ENCODE results near the gene KDM1B.
"Not testable (repeated sequence)": the region's sequence is repeated elsewhere in the genome, so short reads cannot be mapped to it uniquely, and the experiment has no call there.

KDM1B gene

DNA sequence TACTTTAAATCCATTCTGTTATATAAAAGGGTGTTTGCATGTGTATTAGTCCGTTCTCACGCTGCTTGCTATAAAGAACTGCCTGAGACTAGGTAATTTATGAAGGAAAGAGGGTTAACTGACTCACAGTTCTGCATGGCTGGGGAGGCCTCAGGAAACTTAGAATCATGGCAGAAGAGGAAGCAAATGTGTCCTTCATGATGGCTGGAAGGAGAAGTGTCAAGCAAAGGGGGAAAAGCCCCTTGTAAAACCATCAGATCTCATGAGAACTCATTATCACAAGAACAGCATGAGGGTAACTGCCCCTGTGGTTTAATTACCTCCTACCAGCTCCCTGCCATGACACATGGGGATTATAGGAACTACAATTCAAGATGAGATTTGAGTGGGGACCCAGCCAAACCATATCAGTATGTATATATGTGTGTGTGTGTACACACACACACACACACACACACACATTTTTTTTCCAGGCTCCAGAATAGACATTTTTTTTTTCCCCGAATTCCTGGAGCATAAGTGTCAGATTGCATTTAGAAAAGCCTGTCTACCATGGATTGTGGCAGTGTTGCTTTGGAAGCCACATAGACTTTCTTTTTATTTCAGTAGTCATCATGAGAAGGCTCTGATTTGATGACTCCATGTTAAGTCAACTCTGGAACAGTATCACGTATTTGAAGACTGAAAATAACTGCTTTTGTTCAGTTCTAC, 31.5 kb downstream of the KDM1B start:
- DNase-seq (ENCODE audit: low spot score): no peak

DNA sequence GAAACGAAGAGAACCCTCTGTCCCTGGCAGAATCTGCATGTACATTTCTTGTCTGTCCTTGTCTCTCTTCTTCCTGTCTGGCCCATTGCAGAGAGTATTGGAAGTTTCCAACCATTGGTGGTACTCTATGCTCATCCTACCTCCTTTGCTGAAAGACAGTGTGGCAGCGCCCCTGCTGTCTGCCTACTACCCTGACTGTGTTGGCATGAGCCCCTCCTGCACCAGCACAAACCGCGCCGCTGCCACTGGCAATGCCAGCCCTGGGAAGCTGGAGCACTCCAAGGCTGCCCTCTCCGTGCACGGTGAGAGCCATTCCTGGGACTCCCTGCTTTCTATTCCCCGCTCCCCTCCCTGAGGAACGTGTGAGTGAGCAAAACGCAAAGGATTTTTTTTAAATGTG, 32.5 kb downstream of the KDM1B start:
- no peak for DNase-seq (ENCODE audit: low spot score)

DNA sequence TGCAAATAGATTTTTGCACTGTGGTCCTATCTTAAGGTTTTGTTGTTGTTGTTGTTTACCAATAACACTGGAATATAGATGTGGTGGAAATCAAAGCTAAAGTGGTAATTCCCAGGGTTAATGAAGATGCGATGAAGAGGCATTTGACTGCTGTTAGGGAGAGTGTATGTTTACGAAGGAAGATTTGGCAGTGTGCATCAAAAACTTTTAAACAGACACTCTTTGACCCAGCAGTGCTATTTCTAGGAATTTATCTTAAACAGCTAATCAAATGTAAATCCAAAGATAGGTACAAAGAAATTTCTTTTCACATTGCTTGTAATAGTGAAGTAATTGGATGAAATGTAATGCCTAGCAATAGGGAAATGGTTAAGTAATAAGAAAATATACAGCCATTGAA, 34.0 kb downstream of the KDM1B start:
- no peak for DNase-seq (ENCODE audit: low spot score)

DNA sequence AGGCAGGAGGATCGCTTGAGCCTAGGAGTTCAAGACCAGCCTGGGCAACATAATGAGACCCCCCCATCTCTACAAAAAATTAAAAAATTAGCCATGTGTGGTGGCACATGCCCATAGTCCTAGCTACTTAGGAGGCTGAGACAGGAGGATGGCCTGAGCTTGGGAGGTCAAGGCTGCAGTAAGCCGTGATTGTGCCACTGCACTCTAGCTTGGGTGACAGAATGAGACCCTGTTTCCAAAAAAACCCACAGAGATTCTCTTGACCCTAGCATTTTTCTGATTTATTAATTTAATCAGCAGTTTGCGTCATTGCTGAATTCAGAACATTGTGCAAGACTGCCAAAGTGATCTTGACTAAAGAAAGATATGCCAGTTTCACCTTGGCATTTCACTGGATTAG, 36.8 kb downstream of the KDM1B start:
- no peak for DNase-seq (ENCODE audit: low spot score)

DNA sequence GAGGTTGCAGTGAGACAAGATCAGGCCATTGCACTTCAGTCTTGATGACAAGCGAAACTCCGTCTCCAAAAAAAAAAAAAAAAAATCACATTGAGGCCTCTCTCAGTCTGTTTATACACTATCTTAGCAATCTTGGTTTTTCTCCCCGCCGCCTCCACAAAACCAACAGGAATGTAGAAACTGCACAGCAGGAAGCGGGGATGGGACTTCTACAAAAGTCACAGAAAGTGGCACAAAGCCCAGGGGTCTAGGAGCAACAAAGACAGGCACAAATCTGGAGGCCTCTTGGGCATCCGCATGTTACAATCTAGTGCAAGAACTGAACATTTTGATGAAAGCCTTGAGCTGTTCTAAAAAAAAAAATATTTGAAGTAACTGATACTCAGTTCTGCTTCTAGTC, 48.6 kb downstream of the KDM1B start:
- no peak for DNase-seq (ENCODE audit: low spot score)

DNA sequence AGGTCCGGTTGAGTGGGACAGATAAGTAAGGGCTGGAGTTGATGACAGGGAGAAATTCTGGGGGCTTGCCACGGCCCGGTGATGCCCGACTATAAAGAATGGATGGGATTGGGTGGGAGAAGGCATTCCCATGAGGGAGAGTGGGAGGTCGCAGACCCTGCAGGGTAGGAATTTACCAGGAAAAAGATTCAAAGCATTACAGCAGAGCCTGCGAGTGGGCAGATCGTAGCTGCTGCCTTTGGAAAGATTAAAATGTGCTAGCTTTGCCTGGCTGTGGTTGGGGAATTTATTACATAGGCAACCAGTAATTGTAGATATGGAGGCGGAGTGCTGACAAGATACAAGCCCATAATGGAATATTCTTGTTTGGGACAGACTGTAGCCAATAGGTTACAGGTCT, 49.5 kb downstream of the KDM1B start:
- no peak for DNase-seq (ENCODE audit: low spot score)

DNA sequence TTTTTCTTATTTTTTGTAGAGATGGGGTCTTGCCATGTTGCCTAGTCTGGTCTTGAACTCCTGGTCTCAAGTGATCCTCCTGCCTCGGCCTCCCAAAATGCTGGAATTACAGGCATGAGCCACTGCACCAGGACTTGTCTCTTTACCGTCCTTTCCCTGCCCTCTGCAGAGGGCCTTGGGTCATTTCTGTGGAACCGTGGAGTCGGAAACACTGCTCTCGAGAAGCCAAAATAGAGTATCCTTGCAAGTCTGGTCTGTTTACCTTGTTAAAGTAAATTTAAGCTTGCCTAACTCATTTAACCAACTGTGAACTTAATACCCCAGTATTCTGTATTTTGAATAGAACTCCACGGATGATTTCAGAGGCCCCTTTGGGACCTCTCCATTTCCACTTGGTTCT, 51.4 kb downstream of the KDM1B start:
- DNase-seq (ENCODE audit: low spot score): no peak

DNA sequence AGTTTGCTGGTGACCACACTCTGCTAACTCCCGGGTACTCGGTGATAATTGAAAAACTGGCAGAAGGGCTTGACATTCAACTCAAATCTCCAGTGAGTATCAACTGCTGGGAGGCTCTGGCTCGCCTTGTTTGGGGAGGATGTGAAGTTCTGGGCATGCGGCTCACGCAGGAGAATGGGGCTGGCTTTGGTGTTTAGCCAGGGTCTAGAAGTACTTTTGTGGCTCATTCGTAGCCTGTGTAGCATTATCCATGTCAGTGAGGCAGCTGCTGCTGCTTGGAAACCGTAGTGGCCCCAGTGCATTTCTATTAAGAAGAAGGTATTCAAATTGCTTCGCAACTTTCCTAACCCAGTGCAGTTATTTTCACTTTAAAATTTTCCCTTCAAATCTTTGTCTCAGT, 52.2 kb downstream of the KDM1B start:
- DNase-seq (ENCODE audit: low spot score): no peak

DNA sequence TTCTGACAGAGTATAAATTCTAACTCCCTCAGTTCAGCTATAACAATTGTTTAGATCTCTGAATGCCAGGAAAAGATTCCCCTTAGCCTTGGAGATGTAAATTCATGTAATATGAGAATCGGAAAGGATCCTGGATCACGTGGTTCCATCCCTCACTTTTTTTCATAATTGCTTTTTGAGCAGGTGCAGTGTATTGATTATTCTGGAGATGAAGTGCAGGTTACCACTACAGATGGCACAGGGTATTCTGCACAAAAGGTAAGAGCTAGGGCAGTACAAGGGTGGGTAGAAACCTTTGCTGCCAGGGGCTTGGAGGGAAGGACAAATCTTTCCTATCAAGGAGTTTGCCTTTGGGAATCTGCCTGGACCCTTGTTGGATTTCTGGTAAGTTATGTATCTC, 52.7 kb downstream of the KDM1B start:
- no peak for DNase-seq (ENCODE audit: low spot score)

DNA sequence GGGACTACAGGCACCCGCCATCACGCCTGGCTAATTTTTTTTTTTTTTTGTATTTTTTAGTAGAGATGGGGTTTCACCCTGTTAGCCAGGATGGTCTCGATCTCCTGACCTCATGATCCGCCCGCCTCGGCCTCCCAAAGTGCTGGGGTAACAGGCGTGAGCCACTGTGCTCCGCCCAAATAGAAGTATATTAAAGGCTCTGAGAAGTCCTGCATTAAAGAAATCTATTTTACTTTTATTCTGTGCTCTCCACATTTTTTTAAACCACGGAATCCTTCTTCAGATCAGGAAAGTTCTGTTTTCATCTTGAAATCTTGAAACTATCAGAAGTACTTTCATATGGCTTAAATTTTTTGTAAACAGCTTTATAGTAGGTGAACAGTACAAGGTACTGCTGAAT, 53.6 kb downstream of the KDM1B start:
- not testable (repeated sequence) for DNase-seq (ENCODE audit: low spot score)

DNA sequence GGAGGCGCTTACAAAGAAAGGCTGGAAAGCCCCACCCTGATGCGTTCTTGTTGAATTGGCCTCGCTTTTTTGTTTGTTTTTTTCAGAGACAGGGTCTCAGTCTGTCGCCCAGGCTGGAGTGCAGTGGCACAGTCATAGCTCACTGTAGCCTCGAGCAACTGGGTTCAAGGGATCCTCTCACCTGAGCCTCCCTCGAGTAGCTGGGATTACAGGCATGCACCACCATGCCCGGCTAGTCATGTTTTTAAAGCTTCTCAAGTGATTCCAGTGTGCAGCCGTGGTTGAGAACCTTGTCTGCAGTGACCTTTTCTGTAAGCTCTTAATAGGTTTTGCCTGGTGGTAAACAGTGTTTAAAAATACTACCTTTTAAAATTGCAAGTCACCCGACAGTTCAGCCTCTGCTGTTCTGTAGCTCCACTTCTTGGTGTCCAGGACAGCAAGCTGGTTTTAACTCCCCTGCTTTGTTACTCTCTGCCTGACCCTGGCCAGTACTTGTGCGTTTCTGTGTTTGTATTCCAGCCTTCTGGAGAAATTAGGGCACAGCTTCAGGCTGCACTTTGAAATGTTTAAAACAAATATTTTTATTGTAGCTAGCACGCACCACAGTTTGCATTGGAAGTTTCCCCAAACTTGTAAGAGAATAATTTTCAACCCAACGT, 54.4 kb downstream of the KDM1B start:
- DNase-seq (ENCODE audit: low spot score): no peak

DNA sequence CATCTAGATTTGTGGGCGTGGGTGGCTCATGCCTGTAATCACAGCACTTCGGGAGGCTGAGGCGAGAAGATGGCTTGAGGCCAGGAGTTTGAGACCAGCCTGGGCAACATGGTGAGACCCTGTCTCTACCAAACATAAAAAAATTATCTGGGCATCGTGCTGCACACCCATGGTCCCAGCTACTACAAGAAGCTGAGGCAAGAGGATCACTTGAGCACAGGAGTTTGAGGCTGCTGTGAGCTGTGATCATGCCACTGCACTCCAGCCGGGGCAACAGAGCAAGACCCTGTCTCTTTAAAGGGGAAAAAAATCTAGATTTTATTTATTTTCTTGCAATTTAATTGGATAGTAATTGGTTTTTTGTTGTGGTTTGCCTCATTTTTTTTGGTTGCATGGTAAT, 55.5 kb downstream of the KDM1B start:
- DNase-seq (ENCODE audit: low spot score): no peak

DNA sequence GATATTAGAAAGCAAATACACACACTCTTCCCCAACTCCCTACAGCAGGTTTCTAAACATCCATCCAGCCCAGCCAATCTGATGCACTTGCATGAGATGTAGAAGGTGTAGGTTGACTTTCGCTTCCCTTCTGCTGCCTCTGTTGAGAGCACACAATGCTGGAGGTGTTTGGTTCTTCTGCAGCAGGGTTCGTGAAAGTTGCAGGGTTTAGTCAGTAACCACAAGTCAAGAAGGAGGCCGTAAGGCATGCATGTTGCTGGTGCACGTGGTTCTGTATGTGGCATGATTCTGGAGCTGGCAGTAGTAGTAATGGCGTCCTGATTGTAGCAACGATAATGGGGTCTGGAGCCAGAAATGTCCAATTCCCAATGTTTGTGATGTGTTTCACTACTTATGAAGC, 56.1 kb downstream of the KDM1B start:
- DNase-seq (ENCODE audit: low spot score): no peak

DNA sequence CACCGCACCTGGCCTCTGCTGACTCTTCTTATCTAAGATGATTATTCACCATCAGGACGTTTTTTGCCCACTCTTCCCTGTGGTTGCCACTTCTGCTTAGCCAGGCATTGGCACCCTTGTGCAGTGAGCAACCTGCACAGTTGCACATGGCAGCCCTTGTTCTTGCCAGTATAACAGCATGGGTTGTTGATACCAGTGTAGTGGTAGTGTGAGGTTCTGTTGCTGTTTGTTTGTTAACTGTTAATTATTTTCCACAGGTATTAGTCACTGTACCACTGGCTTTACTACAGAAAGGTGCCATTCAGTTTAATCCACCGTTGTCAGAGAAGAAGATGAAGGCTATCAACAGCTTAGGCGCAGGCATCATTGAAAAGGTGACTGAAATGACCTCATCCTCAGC, 57.0 kb downstream of the KDM1B start:
- DNase-seq (ENCODE audit: low spot score): no peak

DNA sequence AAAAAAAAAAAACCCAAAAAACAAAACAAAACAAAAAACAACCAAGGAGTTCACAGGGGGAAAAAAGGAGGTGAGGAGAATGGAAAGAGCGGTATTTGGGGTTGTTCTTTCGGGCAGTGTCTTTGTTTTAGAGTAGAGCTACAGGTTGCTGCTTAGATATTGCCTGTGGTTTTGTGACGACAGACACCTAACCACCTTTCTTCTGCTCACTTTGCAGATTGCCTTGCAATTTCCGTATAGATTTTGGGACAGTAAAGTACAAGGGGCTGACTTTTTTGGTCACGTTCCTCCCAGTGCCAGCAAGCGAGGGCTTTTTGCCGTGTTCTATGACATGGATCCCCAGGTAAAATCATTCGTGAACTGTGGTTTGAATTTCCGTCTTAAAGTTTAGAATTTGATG, 58.2 kb downstream of the KDM1B start:
- no peak for DNase-seq (ENCODE audit: low spot score)

DNA sequence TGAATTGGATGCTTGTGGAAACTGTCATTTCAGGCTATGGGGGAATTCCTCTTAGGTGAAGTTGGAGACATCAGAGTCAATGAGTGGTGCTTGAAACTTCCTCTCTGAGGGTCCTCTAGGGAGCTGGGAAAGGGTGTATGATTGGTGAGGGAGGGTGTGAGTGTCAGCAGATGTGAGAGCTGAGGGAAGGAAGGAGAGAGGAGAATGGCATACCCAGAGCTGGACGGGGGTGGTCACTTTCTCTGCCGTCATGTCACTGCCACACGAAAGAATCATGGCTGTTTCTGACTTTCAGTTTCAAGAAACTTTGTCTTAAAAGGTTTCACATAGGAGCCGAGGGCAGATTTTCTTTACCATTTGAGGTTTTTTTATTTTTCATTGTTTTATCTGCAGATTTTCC, 58.8 kb downstream of the KDM1B start:
- DNase-seq (ENCODE audit: low spot score): no peak

DNA sequence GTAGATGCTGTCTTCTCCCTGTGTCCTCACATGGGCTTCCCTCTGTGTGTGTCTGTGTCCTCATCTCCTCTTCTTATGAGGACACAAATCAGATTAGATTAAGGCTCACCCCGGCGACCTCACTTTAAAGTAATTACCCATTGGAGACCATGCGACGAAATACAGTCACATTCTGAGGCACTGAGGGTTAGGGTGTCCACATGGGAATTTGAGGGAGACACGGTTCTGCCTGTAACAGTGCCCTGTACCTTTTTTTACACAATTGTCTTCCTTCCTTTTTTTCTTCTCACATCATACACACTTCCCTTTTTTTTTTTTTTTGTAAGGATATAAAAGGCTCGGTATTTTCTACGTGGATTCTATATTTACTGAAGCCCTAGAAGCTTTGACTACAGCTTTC, 60.2 kb downstream of the KDM1B start:
- DNase-seq (ENCODE audit: low spot score): no peak

DNA sequence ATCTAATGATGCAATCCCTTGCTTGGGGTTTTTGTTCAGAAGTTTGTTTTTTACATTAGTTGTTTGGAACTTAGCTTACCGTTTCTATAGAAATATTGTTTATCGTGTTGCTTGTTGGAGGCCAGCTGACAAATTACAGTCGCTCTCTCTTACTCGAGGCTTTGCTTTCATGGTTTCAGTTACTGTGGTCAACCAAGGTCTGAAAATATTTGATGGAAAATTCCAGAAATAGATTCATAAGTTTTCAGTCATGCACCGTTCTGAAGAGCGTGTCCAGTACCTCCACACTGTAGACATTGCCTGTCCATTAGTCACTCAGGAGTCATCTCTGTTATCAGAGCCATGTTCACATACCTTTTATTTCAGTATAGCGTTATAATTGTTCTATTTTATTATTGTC, 61.2 kb downstream of the KDM1B start:
- DNase-seq (ENCODE audit: low spot score): peak; percentile 78

DNA sequence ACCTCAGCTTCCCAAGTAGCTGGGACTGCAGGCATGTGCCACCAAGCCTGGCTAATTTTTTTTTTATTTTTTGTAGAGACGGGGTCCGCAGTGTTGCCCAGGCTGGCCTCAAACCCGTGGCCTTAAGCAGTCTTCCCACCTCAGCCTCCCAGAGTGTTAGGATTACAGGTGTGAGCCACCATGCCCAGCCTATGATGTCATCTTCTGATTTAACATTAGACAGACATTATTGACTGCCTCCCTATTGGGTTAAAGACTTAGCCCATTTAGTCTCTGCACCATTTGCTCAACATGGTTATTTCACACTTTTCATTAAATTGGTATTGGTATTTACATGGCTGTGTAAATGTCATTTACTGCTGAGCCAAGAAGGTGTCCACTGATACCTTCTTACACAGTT, 63.0 kb downstream of the KDM1B start:
- no peak for DNase-seq (ENCODE audit: low spot score)

DNA sequence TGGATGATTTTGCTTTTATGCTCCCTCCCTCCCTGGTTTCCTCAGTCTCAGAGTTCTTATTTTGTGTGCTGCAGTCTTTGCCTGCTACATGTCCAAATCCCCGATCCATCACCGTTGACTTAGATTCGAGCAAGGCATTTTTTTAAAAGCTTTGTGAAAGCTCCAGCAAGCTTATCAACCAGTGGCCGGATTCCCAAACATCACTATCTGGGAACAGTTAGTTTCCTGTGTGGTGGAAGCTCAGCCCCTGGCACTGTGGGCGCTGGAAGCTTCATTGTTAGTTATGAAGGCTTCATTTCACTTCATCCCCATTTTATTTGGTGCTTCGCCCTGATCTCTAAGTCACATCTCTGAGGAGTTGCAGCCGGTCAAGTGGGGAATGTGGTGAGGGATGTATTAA, 64.4 kb downstream of the KDM1B start:
- DNase-seq (ENCODE audit: low spot score): no peak

DNA sequence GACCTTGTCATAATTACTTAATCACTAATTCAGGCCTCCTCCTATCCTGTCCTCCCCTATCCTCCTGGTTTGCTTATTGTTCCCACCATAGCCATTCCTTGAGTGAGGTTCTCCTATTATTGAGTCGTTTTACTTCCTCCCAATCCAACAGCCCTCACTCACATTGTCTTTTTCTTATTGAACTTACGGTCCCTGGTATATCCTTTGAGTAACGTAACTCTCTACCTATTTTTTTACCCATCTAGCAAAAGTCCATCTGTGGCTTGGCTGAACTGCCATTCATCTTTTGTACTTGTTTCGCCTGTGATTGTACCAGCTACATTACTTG, 66.0 kb downstream of the KDM1B start:
- DNase-seq (ENCODE audit: low spot score): no peak

DNA sequence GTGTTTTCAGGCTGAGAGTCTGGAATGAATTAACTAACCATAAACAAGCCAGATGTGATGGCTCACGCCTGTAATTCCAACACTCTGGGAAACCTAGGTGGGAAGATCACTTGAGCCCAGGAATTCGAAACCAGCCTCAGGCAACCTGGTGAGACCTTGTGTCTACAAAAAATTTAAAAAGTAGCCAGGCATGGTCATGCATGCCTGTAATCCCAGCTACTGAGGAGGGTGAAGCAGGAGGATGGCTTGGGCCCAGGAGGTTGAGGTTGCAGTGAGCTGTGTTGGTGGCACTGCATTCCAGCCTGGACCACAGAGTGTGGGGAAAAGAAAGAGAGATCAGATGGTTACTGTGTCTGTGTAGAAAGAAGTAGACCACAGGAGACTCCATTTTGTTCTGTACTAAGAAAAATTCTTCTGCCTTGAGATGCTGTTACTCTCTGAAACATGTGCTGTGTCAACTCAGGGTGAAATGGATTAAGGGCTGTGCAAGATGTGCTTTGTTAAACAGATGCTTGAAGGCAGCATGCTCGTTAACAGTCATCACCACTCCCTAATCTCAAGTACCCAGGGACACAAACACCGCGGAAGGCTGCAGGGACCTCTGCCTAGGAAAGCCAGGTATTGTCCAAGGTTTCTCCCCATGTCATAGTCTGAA, 71.4 kb downstream of the KDM1B start:
- not testable (repeated sequence) for DNase-seq (ENCODE audit: low spot score)

DNA sequence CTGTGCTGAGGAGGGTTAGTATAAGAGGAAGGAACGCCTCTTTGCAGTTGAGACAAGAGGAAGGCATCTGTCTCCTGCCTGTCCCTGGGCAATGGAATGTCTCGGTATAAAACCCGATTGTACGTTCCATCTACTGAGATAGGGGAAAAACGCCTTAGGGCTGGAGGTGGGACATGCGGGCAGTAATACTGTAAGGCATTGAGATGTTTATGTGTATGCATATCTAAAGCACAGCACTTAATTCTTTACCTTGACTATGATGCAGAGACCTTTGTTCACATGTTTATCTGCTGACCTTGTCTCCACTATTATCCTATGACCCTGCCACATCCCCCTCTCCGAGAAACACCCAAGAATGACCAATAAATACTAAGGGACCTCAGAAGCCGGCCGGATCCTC, 71.9 kb downstream of the KDM1B start:
- DNase-seq (ENCODE audit: low spot score): not testable (repeated sequence)

DNA sequence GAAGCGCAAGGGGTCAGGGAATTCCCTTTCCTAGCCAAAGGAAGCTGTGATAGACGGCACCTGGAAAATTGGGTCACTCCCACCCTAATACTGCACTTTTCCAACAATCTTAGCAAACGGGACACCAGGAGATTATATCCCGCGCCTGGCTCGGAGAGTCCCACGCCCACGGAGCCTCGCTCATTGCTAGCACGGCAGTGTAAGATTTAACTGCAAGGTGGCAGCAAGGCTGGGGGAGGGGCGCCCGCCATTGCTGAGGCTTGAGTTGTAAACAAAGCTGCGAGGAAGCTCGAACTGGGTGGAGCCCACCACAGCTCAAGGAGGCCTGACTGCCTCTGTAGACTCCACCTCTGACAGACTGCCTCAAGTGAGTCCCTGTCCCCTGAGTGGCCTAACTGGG, 73.4 kb downstream of the KDM1B start:
- not testable (repeated sequence) for DNase-seq (ENCODE audit: low spot score)
